ENCODE results near the gene ARHGEF17.
"Not testable (repeated sequence)": the region's sequence is repeated elsewhere in the genome, so short reads cannot be mapped to it uniquely, and the experiment has no call there.

Gene ARHGEF17

GRCh38 chr11:73273222-73273895, 34.7 kb upstream of the ARHGEF17 start:
- no peak for DNase-seq (ENCODE audit: low spot score)

DNA sequence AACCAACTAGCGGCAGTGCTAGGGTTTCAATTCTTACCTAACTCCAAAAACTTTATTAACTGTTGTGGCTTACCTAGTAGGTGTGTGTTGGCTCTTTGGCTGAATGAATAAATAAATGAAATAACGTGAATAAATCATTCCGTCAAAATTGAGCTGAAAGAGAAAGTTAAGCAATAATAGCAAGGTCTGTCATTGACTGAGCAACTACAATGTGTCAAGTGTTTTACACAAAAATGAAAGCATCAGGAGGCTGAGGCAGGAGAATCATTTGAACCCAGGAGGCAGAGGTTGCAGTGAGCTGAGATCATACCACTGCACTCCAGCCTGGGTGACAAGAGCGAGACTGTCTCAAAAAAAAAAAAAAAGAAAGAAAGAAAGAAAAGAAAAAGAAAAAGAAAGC, 33.9 kb upstream of the ARHGEF17 start:
- not testable (repeated sequence) for DNase-seq (ENCODE audit: low spot score)

DNA sequence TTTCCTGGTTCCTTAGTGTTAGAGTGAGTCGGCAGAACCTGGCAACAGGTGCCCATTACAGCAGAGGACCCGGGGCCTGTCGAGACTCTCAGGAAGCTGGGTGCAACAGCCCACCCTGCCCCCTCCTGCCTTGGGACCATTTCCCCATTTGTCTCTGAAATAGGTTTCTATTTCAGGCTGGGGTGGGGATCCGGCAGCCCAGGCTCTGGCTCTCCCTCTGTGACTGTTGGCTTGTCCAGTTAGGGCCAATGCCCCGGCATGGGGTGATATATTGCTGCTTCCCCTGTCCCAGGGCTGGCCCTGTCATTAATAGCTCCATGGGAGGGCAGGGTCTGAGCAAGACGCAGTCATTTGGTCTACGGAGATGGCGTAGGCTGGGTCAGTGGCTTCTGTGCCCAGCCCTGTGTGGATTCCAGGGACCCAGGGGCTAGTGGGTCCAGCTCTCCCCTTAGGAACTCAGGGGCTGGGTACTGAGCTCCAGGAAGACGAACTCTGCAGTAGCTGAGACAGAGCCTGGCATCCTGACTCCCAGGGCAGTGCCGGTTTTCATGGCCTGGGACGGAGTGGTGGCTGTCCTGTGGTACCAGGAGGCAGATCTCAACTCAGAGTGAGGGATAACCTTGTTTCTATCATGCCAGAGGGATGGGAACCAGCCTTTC, 33.2 kb upstream of the ARHGEF17 start:
- no peak for DNase-seq (ENCODE audit: low spot score)

GRCh38 chr11:73275381-73275750, 32.7 kb upstream of the ARHGEF17 start:
- DNase-seq (ENCODE audit: low spot score): no peak

- no peak for DNase-seq (ENCODE audit: low spot score)
Observed at GRCh38 chr11:73277467-73277866, 30.6 kb upstream of the ARHGEF17 start.

DNA sequence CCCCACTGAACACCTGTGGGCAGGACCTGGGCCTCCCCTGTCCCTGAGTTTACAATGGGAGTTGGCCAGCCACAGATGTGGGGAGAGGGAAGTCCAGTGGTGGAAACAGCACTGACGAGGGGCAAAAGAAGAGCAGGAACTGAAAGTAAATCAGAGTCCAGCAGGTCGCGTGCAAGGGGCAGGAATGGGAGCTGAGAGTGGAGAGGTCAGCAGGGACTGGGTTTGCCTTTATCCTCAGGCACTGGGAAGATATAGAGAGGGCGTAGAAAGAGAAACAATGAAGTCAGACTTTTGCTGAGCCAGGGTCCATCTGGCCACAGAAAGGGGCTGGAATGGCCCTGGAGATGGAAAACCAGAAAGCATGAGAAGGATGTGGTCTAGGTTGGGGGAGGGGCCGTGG, 27.4 kb upstream of the ARHGEF17 start:
- no peak for DNase-seq (ENCODE audit: low spot score)

DNA sequence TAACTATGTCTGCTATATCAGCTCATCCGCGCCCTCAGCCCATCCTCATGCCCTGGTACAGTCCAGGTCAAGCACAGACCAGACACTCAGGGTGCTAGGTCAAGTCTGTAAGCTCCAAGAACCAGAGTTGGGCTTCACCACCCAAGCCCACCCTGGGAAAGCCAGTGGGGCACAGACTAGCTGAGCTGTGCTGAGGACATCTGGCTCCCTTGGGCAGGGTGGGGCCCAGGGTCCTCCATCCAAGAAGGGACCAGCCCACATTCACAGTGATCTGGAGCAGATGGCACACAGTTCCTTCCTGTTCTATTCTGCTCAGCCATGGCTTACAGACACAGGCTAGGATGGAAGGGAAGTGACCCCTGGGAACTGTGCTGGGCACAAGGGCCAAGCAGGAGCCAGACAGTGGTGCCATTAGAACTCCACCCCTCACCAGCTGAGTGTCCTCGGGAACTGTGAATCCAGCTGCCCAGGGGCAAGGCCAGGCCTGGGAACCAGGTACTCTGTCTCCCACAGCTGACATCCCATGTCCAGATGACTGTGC, 26.8 kb upstream of the ARHGEF17 start:
- no peak for DNase-seq (ENCODE audit: low spot score)

DNA sequence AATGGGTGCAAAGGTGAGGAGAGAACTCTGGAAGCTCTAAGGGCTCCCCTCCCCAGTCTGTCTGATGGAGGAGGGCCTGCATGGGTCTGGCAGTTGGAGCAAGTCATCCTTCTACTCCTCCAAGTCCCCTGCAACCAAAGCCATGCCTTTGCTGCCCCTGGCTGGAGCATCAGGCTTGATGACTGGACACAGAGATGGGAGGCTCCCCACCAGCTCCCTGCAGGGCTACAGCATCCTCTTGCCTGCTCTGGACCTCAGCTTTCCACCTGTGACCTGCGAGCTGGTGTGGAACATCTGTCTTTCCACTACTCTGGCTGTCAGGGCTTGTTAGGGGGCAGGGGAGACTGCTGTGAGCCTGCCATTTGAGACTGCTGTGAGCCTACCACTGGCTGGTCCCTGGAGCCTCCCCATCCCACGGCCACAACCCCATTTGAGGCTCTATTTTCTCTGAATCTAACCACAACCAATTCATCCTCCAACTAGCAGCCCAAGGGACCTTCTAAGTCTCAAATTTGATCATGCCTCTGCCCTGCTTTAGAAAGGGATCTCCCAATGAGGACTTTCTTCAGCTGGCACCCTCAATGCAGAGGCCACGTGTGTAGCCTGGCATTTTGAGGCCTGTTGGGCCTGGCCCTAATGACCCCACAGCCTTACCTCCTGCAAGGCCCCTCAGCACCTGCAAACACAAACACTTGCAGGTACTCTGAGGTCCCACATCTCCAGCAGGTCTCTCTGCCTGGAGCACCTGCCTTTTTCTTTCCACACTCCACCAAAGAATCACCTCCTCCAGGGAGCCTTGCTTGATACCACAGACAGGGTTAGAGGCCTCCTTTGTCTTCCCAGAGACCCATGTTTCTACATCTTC, 26.0 kb upstream of the ARHGEF17 start:
- no peak for DNase-seq (ENCODE audit: low spot score)

DNA sequence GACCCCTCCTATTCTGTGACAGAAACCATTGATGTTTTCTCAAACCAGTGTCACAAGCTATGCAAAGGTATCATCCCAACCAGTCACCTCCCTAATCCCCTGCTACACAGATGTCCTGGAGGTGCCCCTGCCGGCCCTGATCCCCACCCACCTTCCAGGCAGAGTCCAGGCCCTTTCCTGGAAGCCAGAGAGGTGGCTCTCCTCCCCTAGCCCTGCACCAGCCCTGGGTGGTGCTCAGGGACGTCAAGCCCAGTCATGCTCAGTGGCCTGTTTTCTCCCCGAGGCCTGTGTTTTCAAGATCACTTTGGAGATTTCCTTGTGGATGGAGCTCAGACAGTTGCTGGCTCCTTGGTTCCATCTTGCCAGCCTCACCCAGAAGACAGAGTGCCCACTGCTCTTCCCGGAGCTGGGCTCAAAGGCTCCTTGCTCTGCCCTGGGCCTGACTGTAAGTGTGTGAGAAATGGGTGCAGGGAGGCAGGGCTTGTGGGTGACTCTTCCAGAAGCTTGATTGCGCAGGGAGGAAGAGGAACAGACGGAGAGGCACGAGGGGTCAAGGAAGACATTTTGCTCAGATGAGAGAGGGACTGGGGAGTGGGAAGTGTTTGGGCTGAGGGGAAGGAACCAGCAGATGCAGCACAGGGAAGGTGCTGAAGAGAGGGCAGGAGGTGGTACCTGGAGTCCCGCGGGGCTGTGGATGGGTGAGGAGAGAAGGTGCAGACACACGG, 24.6 kb upstream of the ARHGEF17 start:
- no peak for DNase-seq (ENCODE audit: low spot score)

DNA sequence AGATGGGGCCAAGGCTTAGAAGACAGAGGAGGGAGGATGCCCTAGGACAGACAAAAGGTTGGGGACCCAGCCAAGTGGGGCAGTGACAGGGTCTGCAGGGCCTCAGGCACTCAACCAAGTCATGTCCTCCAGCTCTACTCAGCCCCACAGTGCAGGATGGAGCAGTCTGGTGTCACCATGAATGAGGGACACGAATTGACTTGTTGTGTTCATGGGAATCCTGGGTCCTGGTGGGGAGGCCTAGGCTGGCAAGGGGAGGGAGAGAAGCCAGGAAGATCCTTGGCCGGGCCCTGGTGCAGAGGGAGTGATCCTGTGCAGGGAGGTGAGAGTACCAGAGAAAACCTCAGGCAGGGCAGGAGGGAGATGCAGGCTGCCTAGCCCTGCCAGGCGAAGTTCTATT, 24.0 kb upstream of the ARHGEF17 start:
- DNase-seq (ENCODE audit: low spot score): no peak

DNA sequence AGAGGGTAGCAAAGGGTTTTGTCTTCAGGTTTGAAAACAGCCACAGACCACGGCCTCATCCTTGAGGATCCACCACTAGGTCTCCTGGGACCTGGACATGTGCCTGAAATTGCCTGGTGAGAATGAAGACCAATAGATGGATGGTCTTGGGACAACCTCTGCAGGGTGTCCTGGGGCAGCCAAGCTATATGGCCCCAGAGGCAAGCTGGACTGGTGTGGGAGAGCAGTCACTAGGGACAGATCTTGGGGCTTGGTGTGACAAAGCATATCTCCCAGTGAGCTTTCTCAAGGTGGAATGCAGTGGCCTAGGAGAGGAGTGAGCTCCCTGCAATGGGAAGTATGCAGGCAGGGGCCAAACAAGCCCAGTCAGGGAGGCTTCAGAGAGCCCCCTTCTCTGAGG, 22.4 kb upstream of the ARHGEF17 start:
- DNase-seq (ENCODE audit: low spot score): no peak

- no peak for DNase-seq (ENCODE audit: low spot score)
Observed at GRCh38 chr11:73286240-73286810, 21.8 kb upstream of the ARHGEF17 start.

GRCh38 chr11:73287400-73288101, 20.5 kb upstream of the ARHGEF17 start:
- DNase-seq (ENCODE audit: low spot score): no peak

GRCh38 chr11:73288192-73288872, 19.7 kb upstream of the ARHGEF17 start:
- no peak for DNase-seq (ENCODE audit: low spot score)

- peak; percentile 46 for DNase-seq (ENCODE audit: low spot score)
Observed at GRCh38 chr11:73288873-73289707, 19.0 kb upstream of the ARHGEF17 start.

- no peak for DNase-seq (ENCODE audit: low spot score)
Observed at GRCh38 chr11:73290536-73290935, 17.5 kb upstream of the ARHGEF17 start.

- DNase-seq (ENCODE audit: low spot score): no peak
Observed at GRCh38 chr11:73291196-73291595, 16.9 kb upstream of the ARHGEF17 start.

DNA sequence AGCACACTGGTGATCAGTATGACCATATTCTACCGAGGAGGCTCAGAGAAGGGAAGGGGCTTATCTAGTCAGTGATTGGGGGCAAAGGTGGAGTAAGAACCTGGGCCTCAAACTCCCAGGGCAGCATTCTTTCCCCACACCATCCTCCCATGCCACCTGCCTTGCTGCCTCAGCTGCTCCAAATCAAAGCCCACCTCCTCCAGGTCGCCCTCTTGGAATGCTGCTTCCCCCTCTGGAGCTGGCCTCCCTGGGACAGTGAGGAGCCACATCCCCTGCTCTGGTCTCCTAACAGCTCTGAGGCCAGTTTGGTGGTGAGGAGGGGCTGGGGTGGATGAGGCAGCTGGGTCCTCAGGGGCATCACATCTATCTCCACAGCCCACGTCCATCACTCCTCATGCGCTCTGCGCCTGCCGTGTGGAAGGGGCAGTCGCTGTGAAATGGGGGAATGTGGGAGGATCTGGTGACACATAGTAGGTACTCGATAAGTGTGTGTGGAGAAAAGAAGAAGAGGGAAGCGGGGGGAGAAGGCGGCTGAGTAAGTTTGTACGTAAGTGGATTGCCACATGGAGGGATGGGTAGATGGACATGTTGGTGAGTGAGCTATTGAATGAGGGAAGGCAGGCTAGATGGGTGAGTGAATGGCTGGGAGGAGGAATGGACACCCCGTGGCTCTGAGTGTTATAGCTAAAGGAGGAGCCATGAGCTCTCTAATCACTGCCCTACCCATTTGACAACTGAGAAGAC, 16.1 kb upstream of the ARHGEF17 start:
- no peak for DNase-seq (ENCODE audit: low spot score)

DNA sequence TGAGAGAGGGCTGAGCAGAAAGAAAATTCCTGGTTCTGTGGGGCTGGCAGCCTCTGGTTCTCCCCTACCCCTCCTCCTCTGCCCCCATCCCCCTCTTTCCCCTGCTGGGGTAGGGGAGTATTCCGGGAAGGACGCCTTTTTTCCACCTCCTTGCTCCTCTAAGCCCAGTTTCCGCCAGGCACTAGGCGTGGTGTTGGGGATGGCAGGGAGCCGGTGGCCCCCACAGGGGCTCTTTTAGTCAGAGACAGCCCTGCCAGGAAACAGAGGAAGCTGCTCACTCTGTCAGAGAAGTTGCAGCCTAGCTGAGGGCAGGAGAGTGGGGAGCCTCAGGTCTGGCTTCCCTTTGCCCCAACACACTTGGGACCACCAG, 15.6 kb upstream of the ARHGEF17 start:
- DNase-seq (ENCODE audit: low spot score): no peak
